NCI-H1436 treated with DMSO at 0.1 percent for 48 hours (cell line): Measurements from ENCODE around the gene HOXA5.

Experiments used
- DNase-seq: peaks from one replicate; lab custom pipeline; 2025; lab: John Stamatoyannopoulos, UW

Gene HOXA5

GRCh38 chr7:27182285-27182841 is 38.9 kb upstream of the HOXA5 start:
- DNase-seq, result no peak

GRCh38 chr7:27181795-27182275 is 38.4 kb upstream of the HOXA5 start:
- no peak for DNase-seq

GRCh38 chr7:27180431-27181420 is 37.2 kb upstream of the HOXA5 start:
- no peak for DNase-seq

GRCh38 chr7:27179503-27180430 is 36.3 kb upstream of the HOXA5 start:
- no peak for DNase-seq

- no peak for DNase-seq
Measured at GRCh38 chr7:27179030-27179429, 35.5 kb upstream of the HOXA5 start.

GRCh38 chr7:27178366-27178765 is 34.9 kb upstream of the HOXA5 start:
- no peak for DNase-seq

- no peak for DNase-seq
Measured at GRCh38 chr7:27177795-27178320, 34.4 kb upstream of the HOXA5 start.

GRCh38 chr7:27176962-27177794 is 33.7 kb upstream of the HOXA5 start:
- DNase-seq, result no peak

GRCh38 chr7:27176524-27176845 is 33.0 kb upstream of the HOXA5 start:
- no peak for DNase-seq

GRCh38 chr7:27175626-27176523 is 32.4 kb upstream of the HOXA5 start:
- no peak for DNase-seq

GRCh38 chr7:27174874-27175625 is 31.6 kb upstream of the HOXA5 start:
- no peak for DNase-seq

- no peak for DNase-seq
Measured at GRCh38 chr7:27173956-27174873, 30.7 kb upstream of the HOXA5 start, which contains the start of gene HOXA10. Gene HOXA10, minus strand, starts transcription at chr7:27174320. Its CDS starts 14 bp downstream, at chr7:27174306.

GRCh38 chr7:27173511-27173955 is 30.1 kb upstream of the HOXA5 start:
- DNase-seq, result no peak

- DNase-seq, result no peak
Measured at GRCh38 chr7:27172823-27173510, 29.5 kb upstream of the HOXA5 start.

GRCh38 chr7:27172315-27172774 is 28.9 kb upstream of the HOXA5 start:
- no peak for DNase-seq

- DNase-seq, result no peak
Measured at GRCh38 chr7:27171637-27172314, 28.3 kb upstream of the HOXA5 start.

- no peak for DNase-seq
Measured at GRCh38 chr7:27171325-27171636, 27.8 kb upstream of the HOXA5 start.
